K562 (cell line): ENCODE measurements around the gene ZDHHC1. TPM values are rescaled to one million over a fixed set of nuclear protein-coding genes. Genes with fewer than 3 reads are reported as not detected.

ENCODE experiments used
- ATAC-seq: fragments of 200-7000 bp; cut with Tn5 transposase; 3 replicates; pipeline ENCODE4 v1.9.1; 2020; ENCODE audit warnings: moderate library complexity
- BruUV-seq: library from RNA; stranded (reverse); fragments of 400-500 nt; replicated peaks from 2 replicates; lab custom pipeline; 2021; lab: Mats Ljungman, UMichigan
- CTCF ChIA-PET: fragments of 300-600 bp; formaldehyde crosslinking; extraction: SDS; loops from one replicate; lab custom pipeline; 2021; ENCODE audit warnings: low intra/inter-chr PET ratio; lab: Yijun Ruan, JAX
- POLR2A ChIA-PET: fragments of 300-600, 350-650 bp; sonication (Branson Sonifier 250); formaldehyde crosslinking; extraction: SDS; loops from one replicate; lab custom pipeline; 2021; ENCODE audit warnings: antibody characterized with exemption, inconsistent platforms; lab: Yijun Ruan, JAX
- DNase-seq, 4 experiments: peaks; one replicate each; pipeline versions ENCODE4 v3.0.0 to v3.0.0-alpha.2; 2011 to 2018; ENCODE audit warnings: low spot score in 3 of 4, mixed read lengths in 3 of 4; ENCODE audit errors: extremely low read depth in 1 of 4
- FAIRE-seq: peaks from 2 replicates; lab custom pipeline; 2011; peaks lifted over from hg19 to GRCh38; lab: Jason Lieb, UNC
- H2AFZ ChIP-seq: 2 replicates; pipeline ENCODE4 v1.6.0; 2011; ENCODE audit warnings: low read depth, low read length, control low read depth, inconsistent platforms
- H3K27ac ChIP-seq: fragments of 200-600 bp; 3 replicates; pipeline ENCODE4 v1.8.0; 2011; ENCODE audit warnings: low read depth, mild to moderate bottlenecking, control low read depth, inconsistent platforms, low read length, moderate library complexity, mixed read lengths; ENCODE audit errors: extremely low read depth
- H3K27me3 ChIP-seq, 2 experiments: fragments of 300-600 bp in 1 of 2; 2 replicates in 1 of 2; 3 replicates in 1 of 2; pipeline versions ENCODE4 v1.6.0 to v1.8.0; 2011; ENCODE audit warnings: inconsistent platforms in 2 of 2, low read length in 2 of 2, mild to moderate bottlenecking in 1 of 2, mixed read lengths in 1 of 2, moderate library complexity in 1 of 2; ENCODE audit not compliant: control insufficient read depth in 2 of 2, insufficient read depth in 2 of 2
- H3K36me3 ChIP-seq: fragments of 300-600 bp; 3 replicates; pipeline ENCODE4 v1.8.0; 2011; ENCODE audit warnings: mild to moderate bottlenecking, low read length, inconsistent platforms; ENCODE audit not compliant: control insufficient read depth, insufficient read depth
- H3K4me1 ChIP-seq, 2 experiments: fragments of 200-600 bp in 1 of 2; replicated peaks in 1 of 2; 2 replicates in 1 of 2; 3 replicates in 1 of 2; pipeline versions ENCODE4 v1.5.1 to v1.8.0; 2011; ENCODE audit warnings: inconsistent platforms in 2 of 2, low read length in 2 of 2, mild to moderate bottlenecking in 1 of 2, mixed read lengths in 1 of 2, moderate library complexity in 1 of 2; ENCODE audit not compliant: control insufficient read depth in 2 of 2, insufficient read depth in 2 of 2
- H3K4me2 ChIP-seq: 2 replicates; pipeline ENCODE4 v1.6.1; 2011; ENCODE audit warnings: low read length, control low read depth, inconsistent platforms, mixed read lengths; ENCODE audit not compliant: insufficient read depth
- H3K4me3 ChIP-seq: fragments of 200-600 bp; sonication (generic), shearing (Covaris generic); 2 replicates; pipeline ENCODE4 v1.5.1; 2016; ENCODE audit warnings: control low read depth, inconsistent platforms
- H3K79me2 ChIP-seq: fragments of 200-600 bp; 3 replicates; pipeline ENCODE4 v1.8.0; 2011; ENCODE audit warnings: low read length, inconsistent platforms; ENCODE audit not compliant: control insufficient read depth, insufficient read depth
- H3K9ac ChIP-seq, 2 experiments: 2 replicates each; pipeline versions ENCODE4 v1.6.0 to v1.6.1; 2011; ENCODE audit warnings: low read depth in 2 of 2, low read length in 2 of 2, control low read depth in 1 of 2, inconsistent platforms in 1 of 2, mild to moderate bottlenecking in 1 of 2, mixed read lengths in 1 of 2; ENCODE audit not compliant: insufficient read depth in 1 of 2
- H3K9me1 ChIP-seq: one replicate; pipeline ENCODE4 v1.6.0; 2011; ENCODE audit warnings: inconsistent platforms, mild to moderate bottlenecking, low read length, moderate library complexity; ENCODE audit not compliant: control insufficient read depth, insufficient read depth
- H3K9me3 ChIP-seq: replicated peaks from 2 replicates; pipeline ENCODE4 v1.5.1; 2011; ENCODE audit warnings: low read depth, low read length, inconsistent platforms; ENCODE audit not compliant: control insufficient read depth, insufficient read depth
- H4K20me1 ChIP-seq: replicated peaks from 2 replicates; pipeline ENCODE4 v1.6.1; 2011; ENCODE audit warnings: low read length, inconsistent platforms, mixed read lengths; ENCODE audit not compliant: control insufficient read depth, insufficient read depth
- EGR1 ChIP-seq: fragments of 450-650 bp; conservative IDR thresholded peaks from 2 replicates; pipeline ENCODE4 v1.6.1; 2017; ENCODE audit warnings: mild to moderate bottlenecking
- RB1 ChIP-seq: fragments of 450-650 bp; IDR thresholded peaks from 2 replicates; pipeline ENCODE4 v1.6.1; 2017; ENCODE audit warnings: low read depth, mild to moderate bottlenecking
- SMAD2 ChIP-seq: fragments of 150-350 bp; IDR thresholded peaks from 2 replicates; pipeline ENCODE4 v1.6.1; 2014; ENCODE audit warnings: low read depth, mild to moderate bottlenecking, low read length
- ZNF212 ChIP-seq: fragments of 450-650 bp; formaldehyde crosslinking; IDR thresholded peaks from 2 replicates; pipeline ENCODE4 v1.4.0; 2020; ENCODE audit warnings: mild to moderate bottlenecking
- ZNF384 ChIP-seq: IDR thresholded peaks from 2 replicates; pipeline ENCODE4 v1.6.1; 2012; ENCODE audit warnings: low read depth, low read length, improper control_type of control experiment
- WGBS: fragments of 100-300 bp; shearing (Covaris generic); methylation state at CpG from one replicate; pipeline ENCODE4 v1.1.6; 2016; ENCODE audit warnings: low coverage, mixed read lengths; ENCODE audit not compliant: insufficient coverage; ENCODE audit errors: missing lambda C conversion rate; 5-methylcytosine and 5-hydroxymethylcytosine counted together
- in situ Hi-C: fragments of 300-500 bp; cut with MboI; formaldehyde crosslinking; loops from 4 replicates; pipeline ENCODE4 v1.15.0; 2018; ENCODE audit warnings: inconsistent platforms, mixed read lengths
- intact Hi-C: fragments of 100-400 bp; cut with micrococcal nuclease; formaldehyde crosslinking; loops from 2 replicates; pipeline ENCODE4 v1.14.2; 2022
- polyA plus RNA-seq, 8 experiments: library from polyadenylated mRNA; depleted of rRNA in 4 of 8; stranded (reverse) in 5 of 8; unstranded in 3 of 8; fragments of >200 nt; fragmentation: Nextera tagmentation in 2 of 8; fragmentation: Illumina TruSeq in 1 of 8; extraction: Ambion mirVana in 2 of 8; extraction: Trizol in 1 of 8; gene quantifications; 2 replicates each; pipeline versions ENCODE4 v1.2.1 to v1.2.3, GENCODE V29; 2011 to 2014; ENCODE audit warnings: inconsistent platforms in 1 of 8, missing spikeins in 1 of 8
- total RNA-seq, 7 experiments: library from RNA; depleted of rRNA in 6 of 7; stranded (reverse); fragments of >200 nt in 6 of 7; fragmentation: Illumina TruSeq in 2 of 7; extraction: Trizol in 2 of 7; gene quantifications; 2 replicates each; pipeline versions ENCODE4 v1.2.1 to v1.2.3, GENCODE V29; 2011 to 2021; ENCODE audit warnings: low replicate concordance in 1 of 7
- TF ChIP-seq, protein P1 (sequence below): fragments of 450-650 bp; formaldehyde crosslinking; IDR thresholded peaks from 2 replicates; pipeline ENCODE4 v1.4.0; 2020; ENCODE audit warnings: mild to moderate bottlenecking, moderate library complexity
- TF ChIP-seq, protein P2 (sequence below), 2 experiments: fragments of 150-350 bp in 1 of 2; IDR thresholded peaks; 2 replicates each; pipeline ENCODE4 v1.6.1; 2012 to 2016; ENCODE audit warnings: low read depth in 2 of 2, low read length in 2 of 2, mild to moderate bottlenecking in 1 of 2, moderate library complexity in 1 of 2
- TF ChIP-seq, protein P3 (sequence below): fragments of 450-650 bp; IDR thresholded peaks from 2 replicates; pipeline ENCODE4 v1.6.1; 2014; ENCODE audit warnings: low read depth, mild to moderate bottlenecking, moderate library complexity, borderline replicate concordance

ZDHHC1 gene
- total and polyA plus RNA-seq, 9 of the 15 experiments (the other 6 are each of a cell fraction or from before 2014, with no cell fraction given), result 0.06 to 0.77 (median 0.25) TPM; not detected in 4

DNA sequence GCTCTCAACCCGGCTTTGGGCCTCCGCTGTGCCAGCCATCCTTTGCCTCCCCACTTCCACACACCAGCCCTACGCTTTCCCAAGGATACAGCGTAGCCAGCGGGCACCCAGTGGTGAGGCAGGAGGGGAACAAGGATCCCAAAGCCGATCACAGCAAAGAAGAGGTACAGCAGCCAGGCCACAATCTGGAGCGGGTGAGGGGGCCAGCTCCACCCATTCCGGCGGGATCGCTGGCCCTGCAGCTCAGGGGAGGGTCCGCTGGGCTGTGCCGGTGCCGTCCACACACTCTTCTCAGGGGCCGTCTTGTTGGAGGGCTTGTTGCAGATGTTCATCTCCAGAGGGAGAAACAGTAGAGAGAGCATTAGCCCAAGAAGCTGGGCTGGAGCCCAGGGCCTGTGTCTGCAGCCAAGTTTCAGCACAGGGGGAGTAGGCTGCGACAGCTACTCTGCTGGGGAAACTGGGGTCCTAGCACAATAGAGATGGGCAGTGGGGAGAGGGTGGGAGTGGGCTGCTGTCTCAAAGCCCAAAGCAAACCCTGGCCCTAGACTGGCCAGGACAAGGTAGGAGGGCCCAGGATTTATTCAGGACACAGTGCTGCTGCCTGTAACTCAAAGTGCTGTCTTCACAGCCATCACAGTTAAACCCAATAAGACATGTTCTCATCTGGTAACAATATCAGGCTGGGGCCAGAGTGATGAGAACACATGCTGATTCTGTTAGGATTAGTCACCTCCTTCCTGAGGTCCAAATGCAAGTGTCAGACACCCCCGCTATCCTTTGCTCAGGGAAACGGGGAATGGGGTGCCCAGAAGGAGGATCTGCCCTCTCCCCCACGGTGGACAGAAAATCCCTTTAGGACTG, 9.9 kb downstream of the ZDHHC1 start:
- Histone ChIP-seq H3K9me3 (no peaks in the 10 kb centered on the region), H3K4me3 (no peak overlapping the region), H4K20me1 (0 out of 2 replicates have a peak, but pooled peaks cover 4% of the 10 kb centered on the region), H3K4me1 (peaks cover 0 to 9% of the 10 kb centered on the region in 2 experiments; a peak in 2 of 5 replicates), H3K9me1 (no peaks in the 10 kb centered on the region), H3K36me3 (no peaks in the 10 kb centered on the region), H3K9ac (peak overlapping the region in 1 of 2 experiments; percentile 76; a peak in 1 of 4 replicates), H3K79me2 (no peaks in the 10 kb centered on the region), H3K27me3 (peaks cover 27 to 62% of the 10 kb centered on the region in 2 experiments), H2AFZ (no peak overlapping the region), H3K27ac (no peak overlapping the region), H3K4me2 (no peak overlapping the region)
- no peak for DNase-seq
- WGBS, result 13% methylated on average over 18 of the region's 18 CpGs
- intact Hi-C loops, result loop anchor here (10.0 kb wide), 1 partner anchor 392 kb away; no protein-coding TSS in a partner anchor
- ChIA-PET POLR2A (interaction anchor here (1.0 kb wide), 1 partner anchor 141 kb away, joined by 4 read pairs; no protein-coding TSS in a partner anchor), CTCF (no interaction called here)
- no peak for ATAC-seq
- FAIRE-seq, result peak; percentile 37
- in situ Hi-C loops, result loop anchor here (25.0 kb wide), 1 partner anchor 444 kb away; the partner anchor contains the start of gene CES3
- BruUV-seq, result no TSS peak
- TF ChIP-seq SMAD2 (no peak), RB1 (no peak), EGR1 (0 out of 2 replicates have a peak, but pooled peaks have one; percentile 14), ZNF384 (no peak), ZNF212 (CRISPR knock-in tag) (no peak)
- TF ChIP-seq, protein P1, sequence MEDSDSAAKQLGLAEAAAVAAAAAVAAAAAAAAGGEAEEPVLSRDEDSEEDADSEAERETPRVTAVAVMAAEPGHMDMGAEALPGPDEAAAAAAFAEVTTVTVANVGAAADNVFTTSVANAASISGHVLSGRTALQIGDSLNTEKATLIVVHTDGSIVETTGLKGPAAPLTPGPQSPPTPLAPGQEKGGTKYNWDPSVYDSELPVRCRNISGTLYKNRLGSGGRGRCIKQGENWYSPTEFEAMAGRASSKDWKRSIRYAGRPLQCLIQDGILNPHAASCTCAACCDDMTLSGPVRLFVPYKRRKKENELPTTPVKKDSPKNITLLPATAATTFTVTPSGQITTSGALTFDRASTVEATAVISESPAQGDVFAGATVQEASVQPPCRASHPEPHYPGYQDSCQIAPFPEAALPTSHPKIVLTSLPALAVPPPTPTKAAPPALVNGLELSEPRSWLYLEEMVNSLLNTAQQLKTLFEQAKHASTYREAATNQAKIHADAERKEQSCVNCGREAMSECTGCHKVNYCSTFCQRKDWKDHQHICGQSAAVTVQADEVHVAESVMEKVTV (CRISPR knock-in tag), result no peak
- TF ChIP-seq, protein P2, sequence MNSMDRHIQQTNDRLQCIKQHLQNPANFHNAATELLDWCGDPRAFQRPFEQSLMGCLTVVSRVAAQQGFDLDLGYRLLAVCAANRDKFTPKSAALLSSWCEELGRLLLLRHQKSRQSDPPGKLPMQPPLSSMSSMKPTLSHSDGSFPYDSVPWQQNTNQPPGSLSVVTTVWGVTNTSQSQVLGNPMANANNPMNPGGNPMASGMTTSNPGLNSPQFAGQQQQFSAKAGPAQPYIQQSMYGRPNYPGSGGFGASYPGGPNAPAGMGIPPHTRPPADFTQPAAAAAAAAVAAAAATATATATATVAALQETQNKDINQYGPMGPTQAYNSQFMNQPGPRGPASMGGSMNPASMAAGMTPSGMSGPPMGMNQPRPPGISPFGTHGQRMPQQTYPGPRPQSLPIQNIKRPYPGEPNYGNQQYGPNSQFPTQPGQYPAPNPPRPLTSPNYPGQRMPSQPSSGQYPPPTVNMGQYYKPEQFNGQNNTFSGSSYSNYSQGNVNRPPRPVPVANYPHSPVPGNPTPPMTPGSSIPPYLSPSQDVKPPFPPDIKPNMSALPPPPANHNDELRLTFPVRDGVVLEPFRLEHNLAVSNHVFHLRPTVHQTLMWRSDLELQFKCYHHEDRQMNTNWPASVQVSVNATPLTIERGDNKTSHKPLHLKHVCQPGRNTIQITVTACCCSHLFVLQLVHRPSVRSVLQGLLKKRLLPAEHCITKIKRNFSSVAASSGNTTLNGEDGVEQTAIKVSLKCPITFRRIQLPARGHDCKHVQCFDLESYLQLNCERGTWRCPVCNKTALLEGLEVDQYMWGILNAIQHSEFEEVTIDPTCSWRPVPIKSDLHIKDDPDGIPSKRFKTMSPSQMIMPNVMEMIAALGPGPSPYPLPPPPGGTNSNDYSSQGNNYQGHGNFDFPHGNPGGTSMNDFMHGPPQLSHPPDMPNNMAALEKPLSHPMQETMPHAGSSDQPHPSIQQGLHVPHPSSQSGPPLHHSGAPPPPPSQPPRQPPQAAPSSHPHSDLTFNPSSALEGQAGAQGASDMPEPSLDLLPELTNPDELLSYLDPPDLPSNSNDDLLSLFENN (IDR thresholded peaks at IDR 0.05; ENCODE audit: low read depth in 2 of 2, low read length in 2 of 2), result no peak
- TF ChIP-seq, protein P3, sequence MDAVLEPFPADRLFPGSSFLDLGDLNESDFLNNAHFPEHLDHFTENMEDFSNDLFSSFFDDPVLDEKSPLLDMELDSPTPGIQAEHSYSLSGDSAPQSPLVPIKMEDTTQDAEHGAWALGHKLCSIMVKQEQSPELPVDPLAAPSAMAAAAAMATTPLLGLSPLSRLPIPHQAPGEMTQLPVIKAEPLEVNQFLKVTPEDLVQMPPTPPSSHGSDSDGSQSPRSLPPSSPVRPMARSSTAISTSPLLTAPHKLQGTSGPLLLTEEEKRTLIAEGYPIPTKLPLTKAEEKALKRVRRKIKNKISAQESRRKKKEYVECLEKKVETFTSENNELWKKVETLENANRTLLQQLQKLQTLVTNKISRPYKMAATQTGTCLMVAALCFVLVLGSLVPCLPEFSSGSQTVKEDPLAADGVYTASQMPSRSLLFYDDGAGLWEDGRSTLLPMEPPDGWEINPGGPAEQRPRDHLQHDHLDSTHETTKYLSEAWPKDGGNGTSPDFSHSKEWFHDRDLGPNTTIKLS, result no peak
